Activated CD8-positive, alpha-beta memory T cell treated with anti-CD3 and anti-CD28 coated beads, Interleukin-2, amount 10 ng/mL, durations not matched to agents 7 days and 5 days (primary cell): ENCODE measurements around the gene MAP7. TPM values are rescaled to one million over a fixed set of nuclear protein-coding genes. Genes with fewer than 3 reads are reported as not detected.
"Not testable (repeated sequence)": the region's sequence is repeated elsewhere in the genome, so short reads cannot be mapped to it uniquely, and the experiment has no call there.

Experiments
- ATAC-seq: fragments of 150-1000 bp; cut with Tn5 transposase; one replicate; pipeline ENCODE4 v1.10.0; 2021; ENCODE audit warnings: moderate library complexity
- CTCF ChIA-PET: fragments of 350-600 bp; sonication (Branson Sonifier 250); formaldehyde crosslinking; loops from one replicate; lab custom pipeline; 2021; ENCODE audit warnings: antibody characterized with exemption; lab: Charles Lee
- DNase-seq: peaks from one replicate; pipeline ENCODE4 v3.0.0-alpha.2; 2020
- H3K27ac Mint-ChIP-seq: one replicate; pipeline ENCODE4 v1.8.0; 2021; ENCODE audit warnings: mild to moderate bottlenecking, mixed read lengths
- H3K27me3 Mint-ChIP-seq: one replicate; pipeline ENCODE4 v1.8.0; 2021; ENCODE audit warnings: mixed read lengths
- H3K36me3 Mint-ChIP-seq: one replicate; pipeline ENCODE4 v1.8.0; 2021; ENCODE audit warnings: mild to moderate bottlenecking, mixed read lengths
- H3K4me1 Mint-ChIP-seq: one replicate; pipeline ENCODE4 v1.8.0; 2021; ENCODE audit warnings: mixed read lengths
- H3K4me3 Mint-ChIP-seq: one replicate; pipeline ENCODE4 v1.8.0; 2021; ENCODE audit warnings: mild to moderate bottlenecking, moderate library complexity, mixed read lengths
- H3K9me3 Mint-ChIP-seq: one replicate; pipeline ENCODE4 v1.8.0; 2022; ENCODE audit warnings: low read depth, mixed read lengths
- total RNA-seq, 2 experiments: library from RNA; stranded (reverse); gene quantifications; one replicate each; pipeline ENCODE4 v1.2.3, GENCODE V29; 2021

The MAP7 gene
- total RNA-seq, 2 experiments from 2014 or later = 0.29 to 0.59 TPM

DNA sequence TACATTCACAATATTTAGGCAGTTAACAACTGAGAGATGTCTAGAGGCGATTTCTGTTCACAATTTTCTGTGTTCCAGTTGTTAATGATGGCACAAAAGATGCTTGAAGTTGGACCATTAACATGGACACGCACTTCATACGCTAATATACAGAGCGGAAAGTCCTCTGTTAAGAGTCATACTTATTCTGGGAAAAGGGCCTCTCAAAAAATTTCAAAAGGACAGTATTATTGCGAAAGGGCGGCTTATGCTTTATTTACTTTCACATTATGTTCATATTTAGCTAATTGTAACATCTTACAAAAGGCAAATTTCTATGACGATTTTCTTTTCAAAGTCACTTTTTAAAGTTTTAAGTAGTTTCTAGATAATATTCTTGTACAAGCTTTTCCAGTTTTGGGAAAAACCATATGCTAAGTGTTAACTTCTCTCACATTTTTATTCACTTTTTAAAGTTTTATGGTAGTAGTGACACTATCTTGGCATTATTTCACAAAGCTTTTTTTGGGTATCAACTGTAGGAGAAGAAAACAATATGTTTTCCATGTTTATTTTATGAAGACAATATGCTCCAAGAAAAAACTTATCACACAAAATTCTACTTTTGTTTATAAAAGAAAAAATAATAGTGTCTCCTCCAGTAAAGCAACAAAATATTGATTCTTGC is 62.3 kb downstream of the MAP7 start:
- Mint-ChIP-seq H3K4me1 (no peaks in the 10 kb centered on the region), H3K27ac (no peak overlapping the region), H3K27me3 (peaks cover 19% of the 10 kb centered on the region), H3K36me3 (no peaks in the 10 kb centered on the region), H3K9me3 (no peaks in the 10 kb centered on the region), H3K4me3 (no peak overlapping the region)
- DNase-seq = no peak
- no peak for ATAC-seq
- CTCF ChIA-PET = interaction anchor here (0.7 kb wide), 1 partner anchor 194 kb away, joined by 3 read pairs; no protein-coding TSS in a partner anchor

DNA sequence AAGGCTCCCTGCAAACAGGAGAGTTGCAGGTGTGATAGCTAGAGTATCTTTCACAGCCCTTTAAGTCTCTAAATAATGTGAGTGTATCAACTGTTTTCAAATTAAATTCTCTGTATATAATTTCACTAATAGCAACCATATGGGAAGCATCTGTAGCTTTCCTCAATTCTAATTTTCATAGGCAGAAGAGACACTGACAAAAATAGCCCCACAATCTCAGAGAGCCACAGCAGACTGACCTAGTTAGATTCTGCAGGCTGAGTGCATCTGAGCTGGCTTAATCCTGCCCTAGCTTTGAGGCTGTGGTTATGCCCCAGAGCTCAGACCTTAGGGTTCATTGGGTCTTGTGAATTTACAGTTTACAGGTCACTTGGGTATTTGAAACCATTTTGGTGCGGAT is 63.9 kb downstream of the MAP7 start:
- Mint-ChIP-seq H3K27ac (no peak overlapping the region), H3K4me3 (no peak overlapping the region), H3K36me3 (no peaks in the 10 kb centered on the region), H3K27me3 (peaks cover 14% of the 10 kb centered on the region), H3K9me3 (no peaks in the 10 kb centered on the region), H3K4me1 (no peaks in the 10 kb centered on the region)
- ATAC-seq (no peak), DNase-seq (no peak)
- CTCF ChIA-PET = no interaction called here

DNA sequence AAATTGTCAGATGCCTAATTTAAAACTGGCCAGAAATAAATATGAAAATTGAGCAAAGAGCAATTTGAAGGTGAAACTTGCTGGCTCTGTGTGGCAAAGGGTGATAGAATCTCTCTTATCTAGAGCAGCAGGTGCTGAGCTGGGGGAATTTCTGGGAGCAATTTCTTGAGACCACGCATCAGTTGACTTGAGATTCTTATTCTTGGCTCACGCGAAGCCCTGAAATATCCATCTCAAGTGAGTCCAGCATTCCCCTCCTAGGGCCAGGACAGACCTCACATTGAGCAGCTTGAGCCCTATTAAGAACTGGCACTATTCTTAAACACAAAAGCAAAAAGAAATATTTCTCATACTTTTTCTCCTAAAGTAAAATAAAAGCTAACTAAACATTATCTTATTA is 66.3 kb downstream of the MAP7 start:
- H3K36me3 Mint-ChIP-seq = no peaks in the 10 kb centered on the region
- no peak overlapping the region for H3K4me3 Mint-ChIP-seq
- no peak overlapping the region for H3K27ac Mint-ChIP-seq
- no peak for ATAC-seq
- no peak for DNase-seq
- H3K9me3 Mint-ChIP-seq = no peaks in the 10 kb centered on the region
- CTCF ChIA-PET = no interaction called here
- H3K4me1 Mint-ChIP-seq = no peaks in the 10 kb centered on the region
- peaks cover 26% of the 10 kb centered on the region for H3K27me3 Mint-ChIP-seq

DNA sequence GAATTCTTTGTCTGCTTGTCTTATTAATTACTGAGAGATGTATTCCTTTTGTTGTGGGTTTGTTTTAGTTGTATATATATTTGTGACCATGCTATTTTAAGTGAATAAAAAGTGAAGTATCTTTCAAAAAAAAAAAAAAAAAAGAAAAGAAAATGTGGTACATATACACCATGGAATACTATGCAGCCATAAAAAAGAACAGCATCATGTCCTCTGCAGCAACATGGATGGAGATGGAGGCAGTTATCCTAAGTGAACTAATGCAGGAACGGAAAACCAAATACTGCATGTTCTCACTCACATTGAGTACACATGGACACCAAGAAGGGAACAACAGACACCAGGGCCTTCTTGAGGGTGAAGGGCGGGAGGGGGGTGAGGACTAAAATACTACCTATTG is 67.2 kb downstream of the MAP7 start:
- H3K9me3 Mint-ChIP-seq, H3K4me1 Mint-ChIP-seq, CTCF ChIA-PET, H3K4me3 Mint-ChIP-seq, H3K27ac Mint-ChIP-seq, DNase-seq, ATAC-seq, H3K36me3 Mint-ChIP-seq: not testable (repeated sequence)
- peaks cover 33% of the 10 kb centered on the region for H3K27me3 Mint-ChIP-seq

DNA sequence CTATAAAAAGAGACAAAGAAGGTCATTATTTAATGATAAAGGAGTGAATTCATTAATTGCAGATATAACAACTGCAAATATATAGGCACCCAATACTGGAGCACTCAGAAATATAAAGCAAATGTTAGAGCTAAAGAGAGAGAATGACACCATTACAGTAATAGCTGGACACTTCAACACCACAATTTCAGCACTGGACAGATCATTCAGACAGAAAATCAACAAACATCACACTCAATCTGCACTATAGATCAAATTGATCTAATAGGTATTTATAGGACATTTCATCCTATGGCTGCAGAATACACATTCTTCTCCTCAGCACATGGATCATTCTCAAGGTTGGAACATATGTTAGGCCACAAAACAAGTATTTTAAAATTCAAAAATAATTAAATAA is 72.7 kb downstream of the MAP7 start:
- Mint-ChIP-seq H3K36me3 (no peaks in the 10 kb centered on the region), H3K27me3 (peaks cover 49% of the 10 kb centered on the region), H3K27ac (no peak overlapping the region), H3K4me3 (no peak overlapping the region), H3K4me1 (no peaks in the 10 kb centered on the region), H3K9me3 (no peaks in the 10 kb centered on the region)
- ATAC-seq (no peak), DNase-seq (no peak)
- CTCF ChIA-PET = no interaction called here

DNA sequence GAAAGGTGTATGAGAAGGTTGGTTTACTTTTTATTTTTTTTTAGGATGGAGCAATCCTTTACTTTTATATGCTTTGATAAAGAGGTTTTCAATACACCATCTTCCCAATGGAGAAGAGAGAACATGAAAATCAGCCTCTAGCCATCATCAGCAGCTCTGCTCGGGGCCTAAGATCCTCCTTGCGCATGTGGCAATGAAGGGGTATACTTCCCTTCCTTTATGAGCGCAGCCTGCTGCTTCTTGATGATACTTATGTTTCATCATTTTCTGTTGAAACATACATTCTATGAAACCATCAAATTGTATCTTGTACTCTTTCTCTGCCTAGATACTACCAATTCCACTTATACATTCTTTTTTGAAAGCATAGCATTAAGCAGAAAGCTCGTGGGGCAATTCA is 74.5 kb downstream of the MAP7 start:
- H3K4me1 Mint-ChIP-seq = no peaks in the 10 kb centered on the region
- CTCF ChIA-PET = no interaction called here

DNA sequence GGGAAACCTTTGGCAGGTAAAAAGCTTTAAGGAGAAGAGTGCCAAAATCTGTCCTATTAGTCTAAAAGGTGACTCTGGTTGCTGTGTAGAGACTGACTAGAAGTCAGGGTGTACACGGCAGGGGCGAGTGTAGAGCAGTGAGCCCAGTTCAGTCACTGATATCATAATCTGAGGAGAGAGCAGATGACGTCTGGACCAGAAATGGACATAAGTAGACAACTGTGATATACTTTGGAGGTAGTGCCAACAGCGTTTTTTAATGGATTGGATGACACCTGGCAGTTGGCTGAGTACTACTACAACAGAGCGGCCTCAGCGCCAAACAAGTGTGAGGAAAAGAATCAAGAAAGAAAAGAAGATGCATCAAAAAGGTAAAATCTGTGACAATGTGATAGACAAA is 76.0 kb downstream of the MAP7 start:
- H3K4me1 Mint-ChIP-seq = no peaks in the 10 kb centered on the region
- H3K36me3 Mint-ChIP-seq = no peaks in the 10 kb centered on the region
- no peaks in the 10 kb centered on the region for H3K9me3 Mint-ChIP-seq
- no peak overlapping the region for H3K4me3 Mint-ChIP-seq
- DNase-seq (no peak), ATAC-seq (no peak)
- peaks cover 42% of the 10 kb centered on the region for H3K27me3 Mint-ChIP-seq
- H3K27ac Mint-ChIP-seq = no peak overlapping the region
- CTCF ChIA-PET = no interaction called here

More for the DNA sequence above, 74.5 kb downstream of the MAP7 start:
- H3K27me3 Mint-ChIP-seq = peaks cover 49% of the 10 kb centered on the region
- H3K9me3 Mint-ChIP-seq = no peaks in the 10 kb centered on the region
- DNase-seq (no peak), ATAC-seq (no peak)
- H3K36me3 Mint-ChIP-seq = no peaks in the 10 kb centered on the region
- no peak overlapping the region for H3K4me3 Mint-ChIP-seq
- no peak overlapping the region for H3K27ac Mint-ChIP-seq

DNA sequence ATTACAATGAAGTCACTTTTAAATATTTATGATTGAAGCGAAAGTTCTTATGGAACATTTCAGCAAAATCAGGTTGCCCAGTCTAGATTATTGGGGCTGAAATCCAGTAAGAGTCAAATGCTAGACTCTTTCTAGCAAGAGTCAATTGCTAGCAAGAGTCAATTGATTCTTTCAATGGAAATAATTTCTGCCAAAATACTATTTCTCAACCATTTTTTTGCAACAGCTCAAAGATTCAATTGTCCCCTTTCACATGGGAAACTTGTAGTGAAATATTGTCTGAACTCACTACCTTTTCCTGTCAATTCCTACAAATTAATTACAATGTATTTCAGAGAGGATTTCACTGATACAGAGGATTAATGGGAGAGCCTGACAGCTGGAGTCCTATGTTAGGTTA is 78.3 kb downstream of the MAP7 start:
- CTCF ChIA-PET = no interaction called here
- ATAC-seq = no peak

DNA sequence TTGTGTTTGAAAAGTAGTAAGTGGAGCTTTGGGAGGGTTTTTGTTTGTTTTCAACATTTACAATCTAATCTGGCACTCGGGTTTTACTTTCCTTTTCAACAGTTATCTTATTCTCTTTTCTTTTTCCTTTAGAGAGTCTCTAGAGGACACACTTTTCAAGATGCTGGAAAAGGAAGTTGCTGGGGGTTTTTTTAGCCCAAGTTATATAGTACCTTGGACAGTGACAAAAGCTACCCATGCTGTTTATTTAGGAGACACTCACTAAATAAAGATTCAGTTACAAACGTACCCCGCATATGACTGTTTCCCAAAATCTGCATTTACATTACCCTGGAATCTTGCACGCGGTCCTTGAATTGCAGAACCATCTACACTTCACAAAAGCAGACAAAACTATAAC is 78.8 kb downstream of the MAP7 start:
- Mint-ChIP-seq H3K27ac (no peak overlapping the region), H3K4me1 (no peaks in the 10 kb centered on the region), H3K9me3 (no peaks in the 10 kb centered on the region), H3K36me3 (no peaks in the 10 kb centered on the region), H3K27me3 (peaks cover 37% of the 10 kb centered on the region), H3K4me3 (no peak overlapping the region)
- CTCF ChIA-PET = no interaction called here
- ATAC-seq (no peak), DNase-seq (no peak)

More for the DNA sequence above, 78.3 kb downstream of the MAP7 start:
- Mint-ChIP-seq H3K9me3 (no peaks in the 10 kb centered on the region), H3K4me1 (no peaks in the 10 kb centered on the region), H3K27me3 (peaks cover 35% of the 10 kb centered on the region), H3K4me3 (no peak overlapping the region), H3K36me3 (no peaks in the 10 kb centered on the region), H3K27ac (no peak overlapping the region)
- no peak for DNase-seq

DNA sequence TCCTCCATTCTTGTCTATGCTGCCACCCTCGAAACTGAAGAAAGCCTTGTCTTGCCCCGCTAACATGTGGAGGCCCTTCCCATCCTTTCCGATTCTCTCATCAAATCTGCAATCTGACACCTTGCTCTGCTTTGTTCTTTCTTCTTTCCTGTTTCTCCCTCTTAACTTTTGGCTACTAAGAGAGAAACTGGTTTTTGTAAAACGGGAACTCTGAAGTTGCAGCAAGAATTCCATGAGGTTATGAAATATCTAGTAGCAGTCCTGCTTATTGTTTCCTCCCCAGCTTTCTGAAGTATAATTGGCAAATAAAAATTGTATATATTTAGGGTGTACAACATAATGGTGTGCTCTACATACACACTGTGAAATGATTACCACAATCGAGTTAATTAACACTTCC is 80.2 kb downstream of the MAP7 start:
- H3K27me3 Mint-ChIP-seq = peaks cover 43% of the 10 kb centered on the region
- CTCF ChIA-PET = no interaction called here
- H3K9me3 Mint-ChIP-seq = no peaks in the 10 kb centered on the region
- H3K27ac Mint-ChIP-seq = no peak overlapping the region
- ATAC-seq (no peak), DNase-seq (no peak)
- no peak overlapping the region for H3K4me3 Mint-ChIP-seq
- H3K36me3 Mint-ChIP-seq = no peaks in the 10 kb centered on the region
- no peaks in the 10 kb centered on the region for H3K4me1 Mint-ChIP-seq

DNA sequence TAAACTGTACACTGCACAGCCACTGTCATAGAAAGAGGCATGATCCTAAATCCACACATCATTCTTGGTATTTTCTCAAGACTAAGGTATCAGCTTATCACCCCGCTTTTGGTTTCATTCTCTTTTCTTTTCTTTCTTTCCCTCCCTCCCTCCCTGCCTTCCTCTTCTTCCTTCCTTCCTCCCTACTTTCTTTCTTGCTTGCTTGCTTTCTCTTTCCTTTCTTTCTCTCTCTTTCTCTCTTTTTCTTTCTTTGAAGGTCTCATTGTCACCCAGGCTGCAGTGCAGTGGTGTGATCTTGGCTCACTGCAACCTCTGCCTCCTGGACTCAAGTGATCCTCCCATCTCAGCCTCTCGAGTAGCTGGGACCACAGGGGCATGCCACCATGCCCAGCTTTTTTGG is 81.1 kb downstream of the MAP7 start:
- no peaks in the 10 kb centered on the region for H3K36me3 Mint-ChIP-seq
- H3K27ac Mint-ChIP-seq = no peak overlapping the region
- CTCF ChIA-PET = no interaction called here
- ATAC-seq = no peak
- no peak for DNase-seq
- H3K27me3 Mint-ChIP-seq = peaks cover 49% of the 10 kb centered on the region
- no peaks in the 10 kb centered on the region for H3K9me3 Mint-ChIP-seq
- peak overlapping the region; percentile 43 for H3K4me3 Mint-ChIP-seq
- peaks cover 3% of the 10 kb centered on the region for H3K4me1 Mint-ChIP-seq

DNA sequence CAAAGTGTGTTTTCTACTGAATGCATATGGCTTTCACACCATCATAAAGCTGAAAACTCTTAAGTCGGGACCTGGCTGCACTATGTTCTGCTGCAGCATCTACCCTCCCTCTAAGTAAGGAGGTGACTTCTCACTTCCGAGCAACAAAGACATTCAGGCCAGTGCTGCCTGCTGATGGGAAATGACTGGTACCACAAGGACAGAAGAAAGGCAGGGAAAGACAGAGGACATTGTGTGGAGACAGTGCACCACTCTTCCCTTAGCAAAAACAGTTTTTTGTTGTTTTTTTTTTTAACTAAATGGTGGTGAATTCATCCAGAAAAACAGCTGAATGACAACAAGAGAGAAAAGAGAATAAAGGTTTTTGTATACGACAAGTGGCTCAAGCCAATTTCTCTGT is 81.5 kb downstream of the MAP7 start:
- no peak for DNase-seq
- no peak for ATAC-seq
- no peak overlapping the region for H3K4me3 Mint-ChIP-seq

DNA sequence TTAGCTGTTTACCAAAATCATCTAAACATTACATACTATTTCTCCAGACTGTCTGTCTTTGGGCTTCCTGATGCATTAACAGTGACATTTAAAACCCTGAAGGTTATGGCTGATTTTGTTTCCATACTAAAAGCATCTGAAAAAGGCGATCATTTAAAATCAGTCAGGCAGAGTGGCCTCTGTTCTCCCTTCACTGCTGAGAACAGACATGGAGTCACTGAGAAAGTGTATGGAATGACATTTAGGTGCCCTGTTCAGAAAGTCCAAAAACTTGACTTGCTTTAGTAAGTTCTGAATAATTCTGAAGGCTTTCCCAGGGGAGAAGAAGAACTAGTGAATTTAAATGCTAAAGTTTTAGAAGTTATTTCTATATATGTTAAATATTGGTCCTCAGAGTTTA is 83.0 kb downstream of the MAP7 start:
- no peaks in the 10 kb centered on the region for H3K9me3 Mint-ChIP-seq
- H3K4me3 Mint-ChIP-seq = no peak overlapping the region
- ATAC-seq = no peak
- H3K4me1 Mint-ChIP-seq = peaks cover 10% of the 10 kb centered on the region
- H3K27ac Mint-ChIP-seq = no peak overlapping the region
- no peaks in the 10 kb centered on the region for H3K36me3 Mint-ChIP-seq
- H3K27me3 Mint-ChIP-seq = peaks cover 53% of the 10 kb centered on the region
- CTCF ChIA-PET = no interaction called here
- no peak for DNase-seq

More for the DNA sequence above, 81.5 kb downstream of the MAP7 start:
- no peaks in the 10 kb centered on the region for H3K36me3 Mint-ChIP-seq
- peaks cover 7% of the 10 kb centered on the region for H3K4me1 Mint-ChIP-seq
- no peak overlapping the region for H3K27ac Mint-ChIP-seq
- H3K27me3 Mint-ChIP-seq = peaks cover 50% of the 10 kb centered on the region
- H3K9me3 Mint-ChIP-seq = no peaks in the 10 kb centered on the region
- CTCF ChIA-PET = no interaction called here

DNA sequence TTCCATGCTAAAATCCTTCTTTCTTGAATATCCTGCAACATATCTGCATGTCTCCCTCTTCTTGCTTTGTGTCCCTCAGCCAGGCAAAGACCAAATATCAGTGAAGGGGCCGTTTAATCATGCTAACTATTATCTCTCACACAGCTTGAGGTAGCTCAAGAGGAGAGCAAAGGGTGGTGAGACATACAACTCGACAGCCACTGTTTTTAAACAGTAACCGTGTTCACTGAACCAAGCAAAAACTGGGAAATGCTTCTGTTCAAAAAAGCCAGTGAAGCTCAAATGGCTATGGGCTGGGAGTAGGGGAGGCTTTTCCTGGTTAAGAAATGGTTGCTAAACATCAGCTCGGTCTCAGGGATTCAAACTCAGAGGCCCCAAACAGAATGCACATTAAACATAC is 83.4 kb downstream of the MAP7 start:
- Mint-ChIP-seq H3K27me3 (peaks cover 55% of the 10 kb centered on the region), H3K4me3 (no peak overlapping the region), H3K27ac (no peak overlapping the region), H3K9me3 (no peaks in the 10 kb centered on the region), H3K36me3 (no peaks in the 10 kb centered on the region), H3K4me1 (peaks cover 10% of the 10 kb centered on the region)
- ATAC-seq (no peak), DNase-seq (no peak)
- CTCF ChIA-PET = no interaction called here
